ENCODE measurements around the gene ANKUB1.

The ANKUB1 gene

DNA sequence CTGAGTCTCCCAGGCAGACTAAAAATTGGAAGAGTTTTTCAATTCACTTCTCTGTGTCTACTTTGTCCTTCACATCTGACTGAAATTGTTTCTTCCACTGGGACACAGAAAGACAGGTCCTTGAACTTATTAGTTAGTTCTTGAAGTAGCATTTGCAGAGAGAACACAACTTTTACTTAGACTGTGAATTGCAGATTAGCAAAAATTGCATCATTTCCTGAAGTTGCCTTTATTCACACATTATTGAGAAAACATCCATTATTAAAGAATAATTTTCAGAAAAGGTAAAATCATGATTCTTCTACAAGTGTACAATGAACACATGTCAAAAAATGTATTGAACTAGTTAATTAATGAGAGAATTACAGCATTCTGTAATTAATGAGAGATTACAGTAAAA is 38.6 kb downstream of the ANKUB1 start:
- DNase-seq: no peak

DNA sequence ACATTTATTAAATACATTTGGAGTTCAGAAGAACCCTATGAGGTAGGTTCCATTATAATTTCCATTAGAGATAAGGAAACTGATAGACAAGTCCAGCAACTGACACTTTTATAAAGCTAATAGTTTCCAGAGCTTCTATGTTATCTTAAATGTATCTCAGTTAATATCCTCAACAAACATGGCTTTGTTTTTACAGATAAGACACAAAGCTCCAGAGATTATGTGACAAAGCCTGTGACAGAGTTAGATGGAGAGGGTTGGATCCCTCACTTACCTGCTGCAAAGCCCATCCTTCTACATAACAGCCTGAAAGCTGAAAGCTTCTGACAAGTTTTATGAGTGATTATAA is 39.6 kb downstream of the ANKUB1 start:
- DNase-seq: peak; percentile 55

DNA sequence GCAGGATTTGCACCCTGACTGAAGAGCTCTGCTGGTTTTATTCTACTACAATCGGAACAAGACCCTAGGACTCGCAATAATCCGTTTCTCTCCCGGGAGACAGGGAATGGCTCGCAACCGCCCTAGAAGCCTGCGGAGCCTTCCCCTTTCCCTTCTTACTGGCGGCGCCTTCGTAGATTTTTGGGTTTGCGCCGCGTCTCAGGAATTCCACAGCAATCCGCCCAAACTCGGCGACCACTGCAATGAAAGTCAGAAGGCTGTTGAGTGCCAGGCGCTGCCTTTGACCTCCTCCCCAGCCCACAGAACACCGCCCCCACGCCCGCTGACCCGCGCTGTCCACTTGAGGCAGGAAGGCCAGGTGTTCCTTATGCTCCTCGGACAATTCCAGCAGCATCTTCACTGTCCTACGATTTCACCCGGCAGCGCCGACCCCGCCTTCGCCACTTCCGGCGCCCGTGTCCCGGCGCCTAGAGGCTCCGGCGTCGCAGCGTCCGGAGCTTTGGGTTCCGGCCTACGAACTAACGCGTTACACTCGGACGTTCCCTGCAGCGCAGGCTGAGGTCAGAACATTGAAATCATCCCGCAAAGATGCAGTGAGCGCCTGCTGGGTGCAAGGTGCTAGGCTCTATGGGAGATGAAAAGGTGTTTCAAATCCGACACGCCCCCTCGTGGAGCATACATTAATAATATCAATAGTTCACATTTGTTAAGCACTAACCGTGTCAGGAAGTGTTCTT is 40.1 kb downstream of the ANKUB1 start, which contains the start of gene COMMD2:
TSS of gene COMMD2 (minus strand) at position 439 of the 737 bp plus-strand sequence. CDS start at position 394, 45 bp downstream.
- peak; percentile 96 for DNase-seq

DNA sequence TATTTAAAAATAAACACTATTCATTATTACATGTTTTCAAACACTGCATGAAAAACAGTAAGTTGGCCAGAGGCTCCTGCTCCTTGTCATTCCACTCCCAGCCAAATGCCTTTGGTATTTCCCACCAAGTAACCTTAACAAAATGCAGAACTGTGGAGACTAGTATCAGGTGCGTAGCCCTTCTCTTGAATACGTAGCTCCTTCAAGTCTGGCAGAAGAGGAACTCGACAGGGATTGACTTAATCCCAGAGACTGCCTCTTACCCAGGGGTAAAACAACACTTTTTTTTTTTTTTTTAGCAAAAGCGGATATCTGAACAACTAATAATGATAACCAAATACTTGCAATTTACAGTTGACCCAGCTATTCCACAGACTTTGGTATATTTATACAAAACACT is 40.8 kb downstream of the ANKUB1 start:
- peak; percentile 8 for DNase-seq

DNA sequence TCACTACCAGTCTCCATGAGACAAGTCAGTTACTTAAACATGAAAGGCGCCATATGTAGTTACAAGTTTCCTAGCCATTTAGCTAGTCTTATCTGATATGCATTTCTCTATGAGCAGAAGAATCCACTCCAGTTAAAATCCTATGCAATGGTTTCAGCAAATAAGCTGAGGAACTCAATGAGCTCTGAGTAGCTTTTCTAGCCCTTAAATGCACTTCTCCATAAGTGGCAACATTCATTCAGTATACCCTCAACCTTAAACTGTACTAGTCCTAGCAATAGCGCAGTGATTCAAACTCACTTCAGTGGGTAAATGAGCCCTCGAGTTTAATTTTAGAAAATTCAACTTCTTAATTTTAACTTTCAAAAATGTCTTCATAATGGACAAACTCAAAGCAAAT is 47.7 kb downstream of the ANKUB1 start:
- no peak for DNase-seq

DNA sequence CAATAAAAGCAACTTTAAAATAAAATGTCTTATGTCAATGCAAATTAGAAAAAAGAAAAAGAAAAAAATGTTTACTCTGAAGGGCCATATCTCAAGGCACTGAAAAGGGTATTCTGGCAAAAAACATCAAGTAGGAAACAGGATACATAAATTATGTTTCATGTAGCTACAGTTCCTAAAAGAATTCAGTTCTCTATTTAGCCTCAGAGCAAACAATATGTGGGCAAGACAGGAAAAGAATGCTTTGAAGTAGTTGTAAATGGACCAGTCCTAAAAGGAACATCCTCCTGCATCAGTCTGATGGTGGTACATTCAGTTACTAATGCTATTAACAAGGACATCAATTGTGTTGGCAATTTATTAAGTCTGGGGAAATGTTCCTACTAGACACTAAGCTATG is 48.2 kb downstream of the ANKUB1 start:
- DNase-seq: no peak

DNA sequence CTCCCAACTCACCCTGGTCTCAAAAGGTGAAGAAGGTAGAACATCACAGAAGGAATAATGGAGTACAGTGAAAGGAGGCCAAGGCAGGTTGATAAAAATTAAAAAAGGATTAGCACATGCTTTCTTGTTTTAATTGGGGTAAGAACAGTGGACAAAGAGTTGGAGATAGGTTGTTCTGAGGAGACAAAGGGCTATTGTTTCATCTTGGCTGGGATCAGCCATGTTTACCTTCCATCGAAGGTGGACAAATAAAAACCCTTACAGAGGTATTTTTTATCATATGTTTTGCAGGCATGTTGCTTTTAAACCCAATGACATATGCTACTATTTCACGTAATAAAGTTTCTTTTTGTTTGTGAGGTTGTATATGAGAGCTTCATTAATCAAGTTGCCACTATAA is 53.0 kb downstream of the ANKUB1 start:
- DNase-seq: no peak

GRCh38 chr3:149738876-149739275 is 53.5 kb downstream of the ANKUB1 start:
- no peak for DNase-seq

GRCh38 chr3:149736953-149737205 is 55.5 kb downstream of the ANKUB1 start:
- no peak for DNase-seq

GRCh38 chr3:149736175-149736952 is 56.0 kb downstream of the ANKUB1 start:
- DNase-seq: no peak

DNA sequence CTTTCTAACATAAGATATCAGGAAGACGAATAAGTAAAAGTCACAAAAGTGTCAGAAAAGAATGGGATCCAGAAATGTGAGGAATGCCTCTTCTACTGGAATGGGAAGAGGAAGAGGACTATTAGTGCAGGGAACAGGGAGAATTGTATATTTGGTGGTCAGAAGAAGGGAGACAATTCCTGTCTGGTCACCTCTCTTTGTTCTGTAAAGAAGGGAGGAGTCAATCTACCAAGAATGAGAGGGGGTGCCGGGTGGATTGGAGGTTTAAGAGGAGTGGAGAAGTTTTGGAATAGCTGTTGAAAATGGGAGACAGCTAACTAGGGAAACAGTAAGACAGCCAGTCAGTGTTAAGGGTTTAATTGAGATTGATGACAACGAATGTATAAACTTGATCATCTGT is 60.1 kb downstream of the ANKUB1 start:
- DNase-seq: no peak

DNA sequence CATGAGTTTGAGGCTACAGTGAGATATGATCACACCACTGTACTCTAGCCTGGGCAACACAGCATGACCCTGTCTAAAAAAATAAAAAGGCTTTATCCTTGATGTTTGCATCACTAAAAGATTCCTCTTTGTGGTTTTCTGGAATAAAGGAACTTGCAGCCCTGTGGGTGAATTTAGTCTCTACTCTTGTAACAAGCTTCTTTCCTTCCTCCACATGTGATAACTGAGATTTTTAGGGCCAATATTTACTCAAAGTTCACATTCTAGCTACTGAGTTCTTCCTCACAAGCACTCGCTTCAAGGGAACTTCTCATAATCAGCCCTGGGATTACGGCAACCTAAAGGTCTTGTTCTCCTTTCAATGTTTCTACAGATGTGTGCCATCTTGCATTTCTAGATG is 64.7 kb downstream of the ANKUB1 start:
- DNase-seq: no peak

DNA sequence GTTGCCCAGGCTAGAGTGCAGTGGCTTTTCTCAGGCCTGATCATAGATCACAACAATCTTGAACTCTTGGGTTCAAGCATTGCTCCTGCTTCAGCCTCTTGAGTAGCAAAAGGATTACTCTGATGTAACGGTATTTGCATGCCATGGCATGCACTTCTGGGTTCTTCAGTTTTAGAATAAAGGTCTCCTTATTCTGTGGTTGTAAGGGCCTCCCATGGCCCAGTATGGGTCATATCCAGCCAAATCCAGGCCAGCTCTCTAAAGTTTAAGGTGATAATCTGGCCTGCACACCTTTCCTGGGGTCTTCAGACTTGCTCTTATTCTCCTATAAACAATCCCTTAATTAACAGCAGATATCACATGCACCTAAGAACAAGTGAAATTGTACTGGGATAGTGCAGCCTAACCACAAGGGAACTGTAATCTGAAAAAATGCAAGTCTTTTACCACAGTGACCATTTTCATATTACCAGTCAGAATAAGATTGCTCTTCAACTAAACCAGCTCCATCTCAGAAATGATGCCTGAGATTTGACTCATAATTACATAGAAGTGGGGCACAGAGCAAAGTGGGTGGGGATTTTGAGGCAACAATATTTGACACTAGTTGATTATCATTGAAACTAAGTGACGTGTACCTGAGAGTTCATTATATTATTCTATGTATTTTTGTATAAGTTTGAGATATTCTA is 65.5 kb downstream of the ANKUB1 start:
- DNase-seq: no peak

DNA sequence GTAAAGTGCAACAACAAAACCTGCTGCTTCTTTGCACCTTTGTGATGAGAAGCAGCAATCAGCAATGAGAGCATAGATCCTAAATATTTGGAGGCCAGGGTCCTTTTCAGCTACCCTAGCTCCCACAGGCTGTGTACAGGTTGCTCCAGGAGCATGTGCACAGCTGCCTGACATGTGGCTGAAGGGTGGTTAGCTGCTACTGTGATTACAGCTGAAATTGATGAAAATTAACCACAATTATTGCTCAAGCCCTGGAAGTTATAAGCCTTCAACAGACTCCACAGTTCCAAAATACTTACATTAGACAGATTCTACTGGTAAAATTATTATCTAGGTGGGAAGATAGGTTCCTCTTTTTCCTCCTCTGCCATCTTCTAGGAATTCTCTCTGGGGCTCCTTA is 68.6 kb downstream of the ANKUB1 start:
- DNase-seq: no peak

DNA sequence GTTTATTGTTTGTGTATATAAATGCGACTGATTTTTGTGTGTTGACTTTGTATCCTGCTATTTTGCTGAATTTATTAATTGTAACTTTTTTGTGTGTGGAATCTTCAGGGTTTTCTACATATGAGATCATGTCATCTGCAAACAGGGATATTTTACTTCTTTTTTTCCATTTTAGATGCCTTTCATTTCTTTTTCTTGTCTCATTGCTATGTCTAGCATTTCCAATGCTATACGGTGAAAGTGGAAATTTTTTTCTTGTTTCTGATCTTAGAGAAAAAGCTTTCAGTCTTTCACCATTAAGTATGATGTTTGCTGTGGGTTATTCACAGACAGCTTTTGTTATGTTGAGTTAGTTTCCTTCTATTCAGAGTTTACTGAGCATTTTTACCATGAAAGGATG is 71.4 kb downstream of the ANKUB1 start:
- no peak for DNase-seq

- peak; percentile 67 for DNase-seq
Measured at GRCh38 chr3:149717391-149718056, 74.8 kb downstream of the ANKUB1 start.

- no peak for DNase-seq
Measured at GRCh38 chr3:149716984-149717383, 75.4 kb downstream of the ANKUB1 start.

- no peak for DNase-seq
Measured at GRCh38 chr3:149715247-149715646, 77.1 kb downstream of the ANKUB1 start.

GRCh38 chr3:149713730-149714654 is 78.4 kb downstream of the ANKUB1 start:
- DNase-seq: no peak

Data from NCI-H146 (cell line).